ENCODE results near the gene UBE2U.

UBE2U gene

GRCh38 chr1:64194168-64195080, 9.0 kb upstream of the UBE2U start:
- no peaks in the 10 kb centered on the region for H3K36me3 ChIP-seq (ENCODE audit: insufficient read depth, low read length)
- no peaks in the 10 kb centered on the region for H3K9me3 ChIP-seq (ENCODE audit: low read length)
- no peak overlapping the region for H3K27ac ChIP-seq (ENCODE audit: low read depth, low read length)
- peaks cover 9% of the 10 kb centered on the region for H3K4me1 ChIP-seq (ENCODE audit: insufficient read depth, low read length)
- no peaks in the 10 kb centered on the region for H3K27me3 ChIP-seq (ENCODE audit: control insufficient read depth in 1 of 2, insufficient read depth in 2 of 2, low read length in 2 of 2)
- H3K4me3 ChIP-seq (ENCODE audit: low read depth in 1 of 2, low read length in 2 of 2) = no peak overlapping the region
- no peak overlapping the region for H3K9ac ChIP-seq (ENCODE audit: low read length)

GRCh38 chr1:64195081-64195395, 8.4 kb upstream of the UBE2U start:
- H3K27ac ChIP-seq (ENCODE audit: low read depth, low read length) = no peak overlapping the region
- no peaks in the 10 kb centered on the region for H3K27me3 ChIP-seq (ENCODE audit: control insufficient read depth in 1 of 2, insufficient read depth in 2 of 2, low read length in 2 of 2)
- H3K9me3 ChIP-seq (ENCODE audit: low read length) = no peaks in the 10 kb centered on the region
- H3K36me3 ChIP-seq (ENCODE audit: insufficient read depth, low read length) = no peaks in the 10 kb centered on the region
- H3K9ac ChIP-seq (ENCODE audit: low read length) = no peak overlapping the region
- H3K4me1 ChIP-seq (ENCODE audit: insufficient read depth, low read length) = peaks cover 9% of the 10 kb centered on the region
- no peak overlapping the region for H3K4me3 ChIP-seq (ENCODE audit: low read depth in 1 of 2, low read length in 2 of 2)

- Histone ChIP-seq H3K4me3 (ENCODE audit: low read depth in 1 of 2, low read length in 2 of 2) (no peak overlapping the region), H3K27ac (ENCODE audit: low read depth, low read length) (no peak overlapping the region), H3K27me3 (ENCODE audit: control insufficient read depth in 1 of 2, insufficient read depth in 2 of 2, low read length in 2 of 2) (no peaks in the 10 kb centered on the region), H3K36me3 (ENCODE audit: insufficient read depth, low read length) (no peaks in the 10 kb centered on the region), H3K9ac (ENCODE audit: low read length) (no peak overlapping the region), H3K4me1 (ENCODE audit: insufficient read depth, low read length) (peaks cover 9% of the 10 kb centered on the region), H3K9me3 (ENCODE audit: low read length) (no peaks in the 10 kb centered on the region)
Observed at GRCh38 chr1:64196074-64196870, 7.2 kb upstream of the UBE2U start.

GRCh38 chr1:64197076-64197475, 6.3 kb upstream of the UBE2U start:
- Histone ChIP-seq H3K4me1 (ENCODE audit: insufficient read depth, low read length) (peaks cover 9% of the 10 kb centered on the region), H3K36me3 (ENCODE audit: insufficient read depth, low read length) (no peaks in the 10 kb centered on the region), H3K27me3 (ENCODE audit: control insufficient read depth in 1 of 2, insufficient read depth in 2 of 2, low read length in 2 of 2) (no peaks in the 10 kb centered on the region), H3K4me3 (ENCODE audit: low read depth in 1 of 2, low read length in 2 of 2) (no peak overlapping the region), H3K9ac (ENCODE audit: low read length) (no peak overlapping the region), H3K9me3 (ENCODE audit: low read length) (no peaks in the 10 kb centered on the region), H3K27ac (ENCODE audit: low read depth, low read length) (no peak overlapping the region)

GRCh38 chr1:64199154-64199553, 4.3 kb upstream of the UBE2U start:
- Histone ChIP-seq H3K9me3 (ENCODE audit: low read length) (no peaks in the 10 kb centered on the region), H3K27ac (ENCODE audit: low read depth, low read length) (no peak overlapping the region), H3K4me1 (ENCODE audit: insufficient read depth, low read length) (peaks cover 9% of the 10 kb centered on the region), H3K4me3 (ENCODE audit: low read depth in 1 of 2, low read length in 2 of 2) (no peak overlapping the region), H3K36me3 (ENCODE audit: insufficient read depth, low read length) (no peaks in the 10 kb centered on the region), H3K9ac (ENCODE audit: low read length) (no peak overlapping the region), H3K27me3 (ENCODE audit: control insufficient read depth in 1 of 2, insufficient read depth in 2 of 2, low read length in 2 of 2) (no peaks in the 10 kb centered on the region)

GRCh38 chr1:64200064-64200463, 3.4 kb upstream of the UBE2U start:
- H3K4me1 ChIP-seq (ENCODE audit: insufficient read depth, low read length) = peaks cover 9% of the 10 kb centered on the region
- H3K9ac ChIP-seq (ENCODE audit: low read length) = no peak overlapping the region

GRCh38 chr1:64209221-64209620, 5.8 kb downstream of the UBE2U start:
- Histone ChIP-seq H3K4me1 (ENCODE audit: insufficient read depth, low read length) (no peaks in the 10 kb centered on the region), H3K9me3 (ENCODE audit: low read length) (no peaks in the 10 kb centered on the region), H3K9ac (ENCODE audit: low read length) (no peak overlapping the region), H3K36me3 (ENCODE audit: insufficient read depth, low read length) (no peaks in the 10 kb centered on the region), H3K27ac (ENCODE audit: low read depth, low read length) (no peak overlapping the region), H3K27me3 (ENCODE audit: control insufficient read depth in 1 of 2, insufficient read depth in 2 of 2, low read length in 2 of 2) (no peaks in the 10 kb centered on the region), H3K4me3 (ENCODE audit: low read depth in 1 of 2, low read length in 2 of 2) (no peak overlapping the region)

More at GRCh38 chr1:64200064-64200463, 3.4 kb upstream of the UBE2U start:
- Histone ChIP-seq H3K4me3 (ENCODE audit: low read depth in 1 of 2, low read length in 2 of 2) (no peak overlapping the region), H3K36me3 (ENCODE audit: insufficient read depth, low read length) (no peaks in the 10 kb centered on the region), H3K27me3 (ENCODE audit: control insufficient read depth in 1 of 2, insufficient read depth in 2 of 2, low read length in 2 of 2) (no peaks in the 10 kb centered on the region), H3K27ac (ENCODE audit: low read depth, low read length) (no peak overlapping the region), H3K9me3 (ENCODE audit: low read length) (no peaks in the 10 kb centered on the region)

- Histone ChIP-seq H3K4me1 (ENCODE audit: insufficient read depth, low read length) (no peaks in the 10 kb centered on the region), H3K4me3 (ENCODE audit: low read depth in 1 of 2, low read length in 2 of 2) (no peak overlapping the region), H3K9me3 (ENCODE audit: low read length) (no peaks in the 10 kb centered on the region), H3K27ac (ENCODE audit: low read depth, low read length) (no peak overlapping the region), H3K9ac (ENCODE audit: low read length) (no peak overlapping the region), H3K27me3 (ENCODE audit: control insufficient read depth in 1 of 2, insufficient read depth in 2 of 2, low read length in 2 of 2) (no peaks in the 10 kb centered on the region), H3K36me3 (ENCODE audit: insufficient read depth, low read length) (no peaks in the 10 kb centered on the region)
Observed at GRCh38 chr1:64212031-64212430, 8.6 kb downstream of the UBE2U start.

GRCh38 chr1:64215576-64215975, 12.2 kb downstream of the UBE2U start:
- Histone ChIP-seq H3K4me3 (ENCODE audit: low read depth in 1 of 2, low read length in 2 of 2) (no peak overlapping the region), H3K9ac (ENCODE audit: low read length) (no peak overlapping the region), H3K36me3 (ENCODE audit: insufficient read depth, low read length) (no peaks in the 10 kb centered on the region), H3K27me3 (ENCODE audit: control insufficient read depth in 1 of 2, insufficient read depth in 2 of 2, low read length in 2 of 2) (no peaks in the 10 kb centered on the region), H3K9me3 (ENCODE audit: low read length) (no peaks in the 10 kb centered on the region), H3K27ac (ENCODE audit: low read depth, low read length) (no peak overlapping the region), H3K4me1 (ENCODE audit: insufficient read depth, low read length) (no peaks in the 10 kb centered on the region)

- Histone ChIP-seq H3K4me3 (ENCODE audit: low read depth in 1 of 2, low read length in 2 of 2) (no peak overlapping the region), H3K4me1 (ENCODE audit: insufficient read depth, low read length) (no peaks in the 10 kb centered on the region), H3K9me3 (ENCODE audit: low read length) (no peaks in the 10 kb centered on the region), H3K27ac (ENCODE audit: low read depth, low read length) (no peak overlapping the region), H3K36me3 (ENCODE audit: insufficient read depth, low read length) (no peaks in the 10 kb centered on the region), H3K27me3 (ENCODE audit: control insufficient read depth in 1 of 2, insufficient read depth in 2 of 2, low read length in 2 of 2) (no peaks in the 10 kb centered on the region), H3K9ac (ENCODE audit: low read length) (no peak overlapping the region)
Observed at GRCh38 chr1:64220241-64220640, 16.8 kb downstream of the UBE2U start.

- Histone ChIP-seq H3K27ac (ENCODE audit: low read depth, low read length) (no peak overlapping the region), H3K36me3 (ENCODE audit: insufficient read depth, low read length) (no peaks in the 10 kb centered on the region), H3K27me3 (ENCODE audit: control insufficient read depth in 1 of 2, insufficient read depth in 2 of 2, low read length in 2 of 2) (no peaks in the 10 kb centered on the region), H3K9ac (ENCODE audit: low read length) (no peak overlapping the region), H3K4me1 (ENCODE audit: insufficient read depth, low read length) (no peaks in the 10 kb centered on the region), H3K9me3 (ENCODE audit: low read length) (no peaks in the 10 kb centered on the region), H3K4me3 (ENCODE audit: low read depth in 1 of 2, low read length in 2 of 2) (no peak overlapping the region)
Observed at GRCh38 chr1:64223329-64224151, 20.1 kb downstream of the UBE2U start.
